K562 (cell line): ENCODE data around the gene CPNE2. TPM values are rescaled to one million over a fixed set of nuclear protein-coding genes. Genes with fewer than 3 reads are reported as not detected.

Source experiments
- CBX2 ChIP-seq: fragments of 200-600 bp; sonication (generic); IDR thresholded peaks from one replicate; pipeline ENCODE4 v1.6.1; 2012; ENCODE audit warnings: mild to moderate bottlenecking, low read length, inconsistent platforms; ENCODE audit not compliant: insufficient read depth, poor library complexity, severe bottlenecking
- CBX3 ChIP-seq, 2 experiments: IDR thresholded peaks; 1 replicate in 1 of 2; 2 replicates in 1 of 2; pipeline ENCODE4 v1.6.1; 2012; ENCODE audit warnings: inconsistent platforms in 2 of 2, low read length in 2 of 2, borderline replicate concordance in 1 of 2, control low read depth in 1 of 2
- CSDE1 ChIP-seq, 2 experiments: fragments of 450-650 bp; IDR thresholded peaks; 2 replicates each; pipeline ENCODE4 v1.6.1; 2016; ENCODE audit warnings: mild to moderate bottlenecking in 1 of 2
- FOXP1 ChIP-seq: sonication (generic); formaldehyde crosslinking; IDR thresholded peaks from 2 replicates; pipeline ENCODE4 v1.8.0; 2022; ENCODE audit warnings: mild to moderate bottlenecking, missing genetic modification reagents
- ILK ChIP-seq: fragments of 450-650 bp; IDR thresholded peaks from 2 replicates; pipeline ENCODE4 v1.6.1; 2016; ENCODE audit warnings: missing genetic modification characterization, low read depth, mild to moderate bottlenecking, missing compliant biosample characterization, moderate library complexity, borderline replicate concordance
- POLR2G ChIP-seq: fragments of 200-400 bp; formaldehyde crosslinking; IDR thresholded peaks from 2 replicates; pipeline ENCODE4 v1.6.1; 2017; ENCODE audit warnings: low read depth, mild to moderate bottlenecking, antibody characterized with exemption, low read length, moderate library complexity
- RBFOX2 ChIP-seq: fragments of 200-400 bp; formaldehyde crosslinking; IDR thresholded peaks from 2 replicates; pipeline ENCODE4 v1.6.1; 2017; ENCODE audit warnings: low read depth, mild to moderate bottlenecking, low read length, moderate library complexity
- SAP30 ChIP-seq: fragments of 200-600 bp; sonication (generic); IDR thresholded peaks from 2 replicates; pipeline ENCODE4 v1.6.1; 2012; ENCODE audit warnings: borderline replicate concordance, low read depth, mild to moderate bottlenecking, moderate library complexity, low read length, control low read depth, inconsistent platforms; ENCODE audit not compliant: insufficient read depth, poor library complexity, severe bottlenecking
- ZEB2 ChIP-seq: fragments of 450-650 bp; IDR thresholded peaks from 2 replicates; pipeline ENCODE4 v1.6.1; 2016
- ZFP30 ChIP-seq: fragments of 250-450 bp; sonication (Bioruptor Pico); IDR thresholded peaks from 2 replicates; pipeline ENCODE4 v1.8.0; 2022; ENCODE audit warnings: moderate library complexity, mild to moderate bottlenecking, inconsistent platforms, borderline replicate concordance
- polyA plus RNA-seq, 8 experiments: library from polyadenylated mRNA; depleted of rRNA in 4 of 8; stranded (reverse) in 5 of 8; unstranded in 3 of 8; fragments of >200 nt; fragmentation: Nextera tagmentation in 2 of 8; fragmentation: Illumina TruSeq in 1 of 8; extraction: Ambion mirVana in 2 of 8; extraction: Trizol in 1 of 8; gene quantifications; 2 replicates each; pipeline versions ENCODE4 v1.2.1 to v1.2.3, GENCODE V29; 2011 to 2014; ENCODE audit warnings: inconsistent platforms in 1 of 8, missing spikeins in 1 of 8
- total RNA-seq, 7 experiments: library from RNA; depleted of rRNA in 6 of 7; stranded (reverse); fragments of >200 nt in 6 of 7; fragmentation: Illumina TruSeq in 2 of 7; extraction: Trizol in 2 of 7; gene quantifications; 2 replicates each; pipeline versions ENCODE4 v1.2.1 to v1.2.3, GENCODE V29; 2011 to 2021; ENCODE audit warnings: low replicate concordance in 1 of 7
- TF ChIP-seq, protein P1 (sequence below): sonication (generic); formaldehyde crosslinking; IDR thresholded peaks from 2 replicates; pipeline ENCODE4 v1.8.0; 2022; ENCODE audit warnings: mild to moderate bottlenecking, missing genetic modification reagents
- TF ChIP-seq, protein P2 (sequence below), 2 experiments: fragments of 450-650 bp in 1 of 2; sonication (generic) in 1 of 2; formaldehyde crosslinking in 1 of 2; IDR thresholded peaks; 2 replicates each; pipeline versions ENCODE4 v1.7.1 to v1.9.0; 2016 to 2022; ENCODE audit warnings: inconsistent platforms in 1 of 2, mild to moderate bottlenecking in 1 of 2, missing genetic modification reagents in 1 of 2

The CPNE2 gene
- total and polyA plus RNA-seq, 9 of the 15 experiments (the other 6 are each of a cell fraction or from before 2014, with no cell fraction given) = 3.0 to 13.9 (median 8.6) TPM

GRCh38 chr16:57091975-57092785 is at the start of gene CPNE2 (continued):
- TF ChIP-seq, protein P1, sequence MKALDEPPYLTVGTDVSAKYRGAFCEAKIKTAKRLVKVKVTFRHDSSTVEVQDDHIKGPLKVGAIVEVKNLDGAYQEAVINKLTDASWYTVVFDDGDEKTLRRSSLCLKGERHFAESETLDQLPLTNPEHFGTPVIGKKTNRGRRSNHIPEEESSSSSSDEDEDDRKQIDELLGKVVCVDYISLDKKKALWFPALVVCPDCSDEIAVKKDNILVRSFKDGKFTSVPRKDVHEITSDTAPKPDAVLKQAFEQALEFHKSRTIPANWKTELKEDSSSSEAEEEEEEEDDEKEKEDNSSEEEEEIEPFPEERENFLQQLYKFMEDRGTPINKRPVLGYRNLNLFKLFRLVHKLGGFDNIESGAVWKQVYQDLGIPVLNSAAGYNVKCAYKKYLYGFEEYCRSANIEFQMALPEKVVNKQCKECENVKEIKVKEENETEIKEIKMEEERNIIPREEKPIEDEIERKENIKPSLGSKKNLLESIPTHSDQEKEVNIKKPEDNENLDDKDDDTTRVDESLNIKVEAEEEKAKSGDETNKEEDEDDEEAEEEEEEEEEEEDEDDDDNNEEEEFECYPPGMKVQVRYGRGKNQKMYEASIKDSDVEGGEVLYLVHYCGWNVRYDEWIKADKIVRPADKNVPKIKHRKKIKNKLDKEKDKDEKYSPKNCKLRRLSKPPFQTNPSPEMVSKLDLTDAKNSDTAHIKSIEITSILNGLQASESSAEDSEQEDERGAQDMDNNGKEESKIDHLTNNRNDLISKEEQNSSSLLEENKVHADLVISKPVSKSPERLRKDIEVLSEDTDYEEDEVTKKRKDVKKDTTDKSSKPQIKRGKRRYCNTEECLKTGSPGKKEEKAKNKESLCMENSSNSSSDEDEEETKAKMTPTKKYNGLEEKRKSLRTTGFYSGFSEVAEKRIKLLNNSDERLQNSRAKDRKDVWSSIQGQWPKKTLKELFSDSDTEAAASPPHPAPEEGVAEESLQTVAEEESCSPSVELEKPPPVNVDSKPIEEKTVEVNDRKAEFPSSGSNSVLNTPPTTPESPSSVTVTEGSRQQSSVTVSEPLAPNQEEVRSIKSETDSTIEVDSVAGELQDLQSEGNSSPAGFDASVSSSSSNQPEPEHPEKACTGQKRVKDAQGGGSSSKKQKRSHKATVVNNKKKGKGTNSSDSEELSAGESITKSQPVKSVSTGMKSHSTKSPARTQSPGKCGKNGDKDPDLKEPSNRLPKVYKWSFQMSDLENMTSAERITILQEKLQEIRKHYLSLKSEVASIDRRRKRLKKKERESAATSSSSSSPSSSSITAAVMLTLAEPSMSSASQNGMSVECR (CRISPR knock-in tag) = no peak
- TF ChIP-seq ILK (tag) (no peak), FOXP1 (CRISPR knock-in tag) (no peak), ZFP30 (no peak), CBX2 (no peak), CSDE1 (IDR thresholded peaks at IDR 0.05) (no peak), ZEB2 (no peak), POLR2G (peak; percentile 81), CBX3 (IDR thresholded peaks at IDR 0.05; ENCODE audit: borderline replicate concordance in 1 of 2, low read length in 2 of 2) (no peak), SAP30 (no peak), RBFOX2 (peak; percentile 66)
- TF ChIP-seq, protein P2, sequence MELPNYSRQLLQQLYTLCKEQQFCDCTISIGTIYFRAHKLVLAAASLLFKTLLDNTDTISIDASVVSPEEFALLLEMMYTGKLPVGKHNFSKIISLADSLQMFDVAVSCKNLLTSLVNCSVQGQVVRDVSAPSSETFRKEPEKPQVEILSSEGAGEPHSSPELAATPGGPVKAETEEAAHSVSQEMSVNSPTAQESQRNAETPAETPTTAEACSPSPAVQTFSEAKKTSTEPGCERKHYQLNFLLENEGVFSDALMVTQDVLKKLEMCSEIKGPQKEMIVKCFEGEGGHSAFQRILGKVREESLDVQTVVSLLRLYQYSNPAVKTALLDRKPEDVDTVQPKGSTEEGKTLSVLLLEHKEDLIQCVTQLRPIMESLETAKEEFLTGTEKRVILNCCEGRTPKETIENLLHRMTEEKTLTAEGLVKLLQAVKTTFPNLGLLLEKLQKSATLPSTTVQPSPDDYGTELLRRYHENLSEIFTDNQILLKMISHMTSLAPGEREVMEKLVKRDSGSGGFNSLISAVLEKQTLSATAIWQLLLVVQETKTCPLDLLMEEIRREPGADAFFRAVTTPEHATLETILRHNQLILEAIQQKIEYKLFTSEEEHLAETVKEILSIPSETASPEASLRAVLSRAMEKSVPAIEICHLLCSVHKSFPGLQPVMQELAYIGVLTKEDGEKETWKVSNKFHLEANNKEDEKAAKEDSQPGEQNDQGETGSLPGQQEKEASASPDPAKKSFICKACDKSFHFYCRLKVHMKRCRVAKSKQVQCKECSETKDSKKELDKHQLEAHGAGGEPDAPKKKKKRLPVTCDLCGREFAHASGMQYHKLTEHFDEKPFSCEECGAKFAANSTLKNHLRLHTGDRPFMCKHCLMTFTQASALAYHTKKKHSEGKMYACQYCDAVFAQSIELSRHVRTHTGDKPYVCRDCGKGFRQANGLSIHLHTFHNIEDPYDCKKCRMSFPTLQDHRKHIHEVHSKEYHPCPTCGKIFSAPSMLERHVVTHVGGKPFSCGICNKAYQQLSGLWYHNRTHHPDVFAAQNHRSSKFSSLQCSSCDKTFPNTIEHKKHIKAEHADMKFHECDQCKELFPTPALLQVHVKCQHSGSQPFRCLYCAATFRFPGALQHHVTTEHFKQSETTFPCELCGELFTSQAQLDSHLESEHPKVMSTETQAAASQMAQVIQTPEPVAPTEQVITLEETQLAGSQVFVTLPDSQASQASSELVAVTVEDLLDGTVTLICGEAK (IDR thresholded peaks at IDR 0.05) = 0 out of 2 replicates have a peak, but pooled peaks have one; percentile 39
- TF ChIP-seq, protein P2 (CRISPR knock-in tag; IDR thresholded peaks at IDR 0.05) = no peak
